Left ventricle myocardium inferior (tissue), 1 donor: ENCODE data around the gene TSKU. TPM values are rescaled to one million over a fixed set of nuclear protein-coding genes. Genes with fewer than 3 reads are reported as not detected.

Source experiments
- DNase-seq: peaks from one replicate; pipeline ENCODE4 v3.0.0-alpha.2; 2020
- H3K27ac ChIP-seq: fragments of 200-600 bp; replicated peaks from 2 replicates; pipeline ENCODE4 v1.8.0; 2021
- H3K27me3 ChIP-seq: fragments of 200-600 bp; 2 replicates; pipeline ENCODE4 v1.8.0; 2021; ENCODE audit warnings: low read depth
- H3K36me3 ChIP-seq: fragments of 200-600 bp; 2 replicates; pipeline ENCODE4 v1.8.0; 2021
- H3K4me1 ChIP-seq: fragments of 200-600 bp; 2 replicates; pipeline ENCODE4 v1.8.0; 2021
- H3K4me3 ChIP-seq: fragments of 200-600 bp; 2 replicates; pipeline ENCODE4 v1.8.0; 2021; ENCODE audit warnings: mild to moderate bottlenecking, moderate library complexity
- H3K9me3 ChIP-seq: fragments of 200-600 bp; replicated peaks from 2 replicates; pipeline ENCODE4 v1.8.0; 2021
- CTCF ChIP-seq: fragments of 200-600 bp; IDR thresholded peaks from 2 replicates; pipeline ENCODE4 v1.8.0; 2021; ENCODE audit warnings: antibody characterized with exemption, mild to moderate bottlenecking, borderline replicate concordance
- intact Hi-C: fragments of 100-400 bp; cut with micrococcal nuclease; formaldehyde crosslinking; loops from one replicate; pipeline ENCODE4 v1.11.0; 2022
- total RNA-seq: library from RNA; stranded (reverse); fragmentation: NEBNext Ultra II Directional; extraction: Animal tissue kit (Norgen Biotek cat#: 25700); gene quantifications from one replicate; pipeline ENCODE4 v1.2.1, GENCODE V29; 2021
- donor health status: DM: no; HTN: yes; CAD: no; lungs with severe emphysema.

Gene TSKU
- total RNA-seq, 1 donor from 2014 or later, result 12.1 TPM

- no peak overlapping the region for H3K4me3 ChIP-seq
- H3K27ac ChIP-seq, result peak overlapping the region; percentile 62
- H3K9me3 ChIP-seq, result no peaks in the 10 kb centered on the region
- intact Hi-C loops, result no loop called here
- no peaks in the 10 kb centered on the region for H3K27me3 ChIP-seq
- no peak for TF ChIP-seq CTCF
- H3K4me1 ChIP-seq, result peaks cover 30% of the 10 kb centered on the region
- DNase-seq, result no peak
- no peaks in the 10 kb centered on the region for H3K36me3 ChIP-seq
Measured at GRCh38 chr11:76744186-76745043, 38.7 kb upstream of the TSKU start.

- peak overlapping the region; percentile 62 for H3K27ac ChIP-seq
- intact Hi-C loops, result no loop called here
- no peak for TF ChIP-seq CTCF
- no peaks in the 10 kb centered on the region for H3K36me3 ChIP-seq
- H3K4me1 ChIP-seq, result peaks cover 36% of the 10 kb centered on the region
- H3K9me3 ChIP-seq, result no peaks in the 10 kb centered on the region
- no peak overlapping the region for H3K4me3 ChIP-seq
- H3K27me3 ChIP-seq, result no peaks in the 10 kb centered on the region
- no peak for DNase-seq
Measured at GRCh38 chr11:76745044-76745376, 38.1 kb upstream of the TSKU start.

GRCh38 chr11:76745561-76746207 lies 37.5 kb upstream of the TSKU start:
- Histone ChIP-seq H3K4me3 (no peak overlapping the region), H3K27ac (peak overlapping the region; percentile 62), H3K9me3 (no peaks in the 10 kb centered on the region), H3K36me3 (no peaks in the 10 kb centered on the region), H3K4me1 (peaks cover 37% of the 10 kb centered on the region), H3K27me3 (no peaks in the 10 kb centered on the region)
- TF ChIP-seq CTCF, result no peak
- intact Hi-C loops, result no loop called here
- DNase-seq, result no peak

GRCh38 chr11:76747153-76747914 lies 35.8 kb upstream of the TSKU start:
- peaks cover 42% of the 10 kb centered on the region for H3K4me1 ChIP-seq

More at GRCh38 chr11:76747153-76747914, 35.8 kb upstream of the TSKU start:
- no peaks in the 10 kb centered on the region for H3K36me3 ChIP-seq
- intact Hi-C loops, result no loop called here
- H3K27ac ChIP-seq, result no peak overlapping the region
- no peak for DNase-seq
- H3K9me3 ChIP-seq, result no peaks in the 10 kb centered on the region
- TF ChIP-seq CTCF, result no peak
- H3K27me3 ChIP-seq, result no peaks in the 10 kb centered on the region
- no peak overlapping the region for H3K4me3 ChIP-seq
